Loucy (cell line): ENCODE measurements around the gene CAMTA1.

Experiments used
- EZH2phosphoT487 ChIP-seq: fragments of 200-600 bp; IDR thresholded peaks from 2 replicates; pipeline ENCODE4 v1.6.1; 2018; ENCODE audit warnings: antibody characterized with exemption, mild to moderate bottlenecking, moderate library complexity, borderline replicate concordance
- TF ChIP-seq, protein P1 (sequence below): fragments of 200-600 bp; sonication (generic); conservative IDR thresholded peaks from 2 replicates; pipeline ENCODE4 v1.5.1; 2014; ENCODE audit warnings: mild to moderate bottlenecking, antibody characterized with exemption, low read length

DNA sequence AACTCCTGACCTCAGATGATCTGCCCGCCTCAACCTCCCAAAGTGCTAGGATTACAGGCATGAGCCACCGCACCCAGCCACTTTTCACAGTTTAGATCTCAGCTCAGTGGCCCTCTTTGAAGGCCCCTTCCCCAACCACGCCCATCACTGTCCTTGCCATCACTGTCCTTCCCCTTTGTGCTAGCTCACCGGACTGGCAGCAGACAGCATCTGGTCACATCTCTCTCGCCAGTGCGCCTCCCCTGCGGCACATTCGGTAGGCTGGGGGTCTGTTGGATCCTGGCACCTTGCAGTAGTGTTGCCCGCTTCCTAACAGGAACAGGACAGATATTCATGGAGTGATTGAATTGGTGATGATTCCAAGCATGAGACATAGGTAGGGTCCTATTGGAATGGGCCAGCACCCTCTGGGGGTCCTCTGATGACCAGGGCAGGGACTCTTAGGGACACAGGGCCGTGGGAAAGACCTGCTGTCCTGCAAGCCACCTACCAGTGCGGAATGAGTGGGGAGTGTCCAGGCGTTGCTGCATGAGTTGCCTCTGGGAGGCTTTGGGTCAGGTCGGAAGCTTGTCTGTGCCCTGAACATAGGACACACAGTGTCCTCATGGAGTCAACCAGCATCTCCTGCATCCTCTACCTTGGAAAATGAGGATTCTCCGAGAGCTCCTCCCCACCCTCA lies 807.0 kb downstream of the CAMTA1 start:
- TF ChIP-seq, protein P1, sequence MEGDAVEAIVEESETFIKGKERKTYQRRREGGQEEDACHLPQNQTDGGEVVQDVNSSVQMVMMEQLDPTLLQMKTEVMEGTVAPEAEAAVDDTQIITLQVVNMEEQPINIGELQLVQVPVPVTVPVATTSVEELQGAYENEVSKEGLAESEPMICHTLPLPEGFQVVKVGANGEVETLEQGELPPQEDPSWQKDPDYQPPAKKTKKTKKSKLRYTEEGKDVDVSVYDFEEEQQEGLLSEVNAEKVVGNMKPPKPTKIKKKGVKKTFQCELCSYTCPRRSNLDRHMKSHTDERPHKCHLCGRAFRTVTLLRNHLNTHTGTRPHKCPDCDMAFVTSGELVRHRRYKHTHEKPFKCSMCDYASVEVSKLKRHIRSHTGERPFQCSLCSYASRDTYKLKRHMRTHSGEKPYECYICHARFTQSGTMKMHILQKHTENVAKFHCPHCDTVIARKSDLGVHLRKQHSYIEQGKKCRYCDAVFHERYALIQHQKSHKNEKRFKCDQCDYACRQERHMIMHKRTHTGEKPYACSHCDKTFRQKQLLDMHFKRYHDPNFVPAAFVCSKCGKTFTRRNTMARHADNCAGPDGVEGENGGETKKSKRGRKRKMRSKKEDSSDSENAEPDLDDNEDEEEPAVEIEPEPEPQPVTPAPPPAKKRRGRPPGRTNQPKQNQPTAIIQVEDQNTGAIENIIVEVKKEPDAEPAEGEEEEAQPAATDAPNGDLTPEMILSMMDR, result no peak
- no peak for TF ChIP-seq EZH2phosphoT487
